Ammon's horn (tissue), 1 donor: ENCODE results near the gene SPDYE2B.
"Not testable (repeated sequence)": the region's sequence is repeated elsewhere in the genome, so short reads cannot be mapped to it uniquely, and the experiment has no call there.

Experiments
- DNase-seq: peaks from one replicate; pipeline ENCODE4 v3.0.0-alpha.2; 2016; ENCODE audit warnings: low spot score

SPDYE2B gene

DNA sequence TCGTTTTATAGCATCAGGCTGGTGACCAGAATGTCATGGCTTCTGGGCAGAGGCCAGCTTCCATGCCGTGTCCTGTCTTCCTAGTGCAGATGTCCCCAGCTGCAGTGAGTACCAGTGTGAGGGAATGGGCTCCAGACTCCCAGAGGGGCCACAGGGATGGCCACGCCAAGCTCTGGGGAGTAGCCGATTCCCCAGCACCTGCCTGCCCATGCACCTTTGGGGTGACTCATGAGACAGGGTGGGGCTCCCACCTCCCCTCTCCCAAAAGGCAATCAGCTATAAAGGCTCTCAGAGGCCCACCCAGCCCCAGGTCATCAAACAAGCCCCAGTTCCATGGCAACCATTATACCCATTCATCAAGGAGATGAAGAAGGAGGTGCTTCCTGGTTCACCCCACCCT, at the start of gene SPDYE2B:
Gene SPDYE2B (plus strand): TSS at position 396 of the 400 bp plus-strand sequence. CDS start 2,030 bp downstream, outside the sequence.
- DNase-seq, result not testable (repeated sequence)

- DNase-seq, result not testable (repeated sequence)
Observed at GRCh38 chr7:102602317-102602716, 47.8 kb upstream of the SPDYE2B start.

- not testable (repeated sequence) for DNase-seq
Observed at GRCh38 chr7:102604431-102605145, 45.5 kb upstream of the SPDYE2B start.

DNA sequence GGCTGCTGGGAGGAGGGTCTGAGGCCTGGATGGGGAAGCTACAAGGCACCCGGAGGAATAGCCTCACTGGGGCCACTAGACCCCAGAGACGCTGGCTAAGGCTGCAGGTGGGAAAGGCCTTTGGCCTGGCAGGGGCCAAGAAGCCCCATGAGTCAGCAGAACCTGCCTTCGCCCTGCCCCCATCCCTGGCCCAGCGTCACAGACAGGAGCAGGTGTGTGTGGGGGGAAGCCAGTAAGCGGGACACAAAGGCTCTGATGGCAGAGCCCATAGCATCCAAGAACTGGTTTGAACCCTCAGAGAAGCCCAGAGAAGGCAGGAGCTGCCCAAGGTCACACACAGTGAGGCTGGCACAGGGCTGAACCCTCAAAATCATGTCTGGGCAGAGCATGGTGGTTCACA, 43.3 kb upstream of the SPDYE2B start:
- DNase-seq, result not testable (repeated sequence)

DNA sequence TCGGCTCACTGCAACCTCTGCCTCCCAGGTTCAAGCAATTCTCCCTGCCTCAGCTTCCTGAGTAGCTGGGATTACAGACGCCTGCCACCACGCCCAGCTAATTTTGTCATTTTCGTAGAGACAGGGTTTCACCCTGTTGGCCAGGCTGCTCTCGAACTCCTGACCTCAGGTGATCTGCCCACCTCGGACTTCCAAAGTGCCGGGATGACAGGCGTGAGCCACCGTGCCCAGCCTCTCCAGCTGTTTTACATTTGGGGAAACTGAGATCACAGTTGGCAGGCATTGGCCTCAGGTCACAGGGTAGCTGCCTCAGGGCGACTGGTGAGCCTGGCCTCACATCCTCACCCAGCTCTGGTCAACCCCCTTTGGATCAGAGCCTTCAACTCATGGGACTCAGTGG, 40.4 kb upstream of the SPDYE2B start:
- DNase-seq, result not testable (repeated sequence)

DNA sequence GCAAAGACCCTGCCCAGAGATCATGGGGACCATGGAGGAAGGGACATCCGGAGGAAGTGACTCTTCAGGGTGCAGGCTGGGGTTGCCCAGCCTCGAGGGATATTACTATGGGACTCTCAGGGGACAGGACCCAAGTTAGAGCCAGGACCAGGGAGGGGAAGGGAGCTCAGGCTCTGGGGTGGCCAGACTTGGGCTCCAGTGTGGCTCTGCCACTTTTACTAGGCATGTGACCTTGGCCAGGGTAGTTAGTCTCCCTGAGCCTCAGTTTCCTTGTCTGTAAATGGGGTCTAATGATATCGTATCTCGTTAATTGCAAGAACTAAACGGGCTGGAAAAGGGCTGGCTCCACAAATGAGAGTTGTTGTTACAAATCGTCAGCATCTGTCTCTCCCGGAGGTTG, 39.7 kb upstream of the SPDYE2B start:
- not testable (repeated sequence) for DNase-seq

DNA sequence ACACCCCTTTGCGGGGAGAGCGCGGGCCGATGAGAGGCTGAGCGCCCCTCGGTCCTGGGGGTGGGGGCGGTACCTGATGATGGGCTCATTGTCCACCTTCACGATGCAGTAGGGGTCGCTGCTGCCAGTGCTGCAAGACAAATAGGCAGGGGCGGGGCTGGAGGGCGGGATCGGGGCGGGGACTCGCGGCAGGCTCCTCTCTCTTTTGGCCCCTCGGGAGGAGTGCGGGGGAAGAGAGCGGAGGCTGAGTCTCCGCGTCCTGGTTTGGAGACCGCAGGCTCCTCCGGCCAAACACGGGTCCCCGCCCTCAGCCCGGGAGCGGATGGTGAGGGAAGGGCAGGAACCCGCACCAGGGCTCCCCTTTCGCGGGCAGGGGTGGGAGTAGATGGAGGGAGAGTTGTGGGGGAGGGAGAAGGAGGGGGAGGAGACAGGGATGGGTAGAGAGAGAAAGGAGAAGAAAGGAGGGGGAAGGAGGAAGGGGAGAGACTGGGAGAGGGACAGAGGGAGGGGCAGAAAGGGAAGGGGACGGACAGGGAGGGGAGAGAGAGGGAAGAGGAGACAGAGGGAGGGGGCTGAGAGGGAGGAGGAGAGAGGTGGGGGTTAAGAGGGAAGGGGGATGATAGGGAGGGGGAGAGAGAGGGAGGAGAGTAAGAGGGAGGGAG, 39.0 kb upstream of the SPDYE2B start:
- DNase-seq, result not testable (repeated sequence)

DNA sequence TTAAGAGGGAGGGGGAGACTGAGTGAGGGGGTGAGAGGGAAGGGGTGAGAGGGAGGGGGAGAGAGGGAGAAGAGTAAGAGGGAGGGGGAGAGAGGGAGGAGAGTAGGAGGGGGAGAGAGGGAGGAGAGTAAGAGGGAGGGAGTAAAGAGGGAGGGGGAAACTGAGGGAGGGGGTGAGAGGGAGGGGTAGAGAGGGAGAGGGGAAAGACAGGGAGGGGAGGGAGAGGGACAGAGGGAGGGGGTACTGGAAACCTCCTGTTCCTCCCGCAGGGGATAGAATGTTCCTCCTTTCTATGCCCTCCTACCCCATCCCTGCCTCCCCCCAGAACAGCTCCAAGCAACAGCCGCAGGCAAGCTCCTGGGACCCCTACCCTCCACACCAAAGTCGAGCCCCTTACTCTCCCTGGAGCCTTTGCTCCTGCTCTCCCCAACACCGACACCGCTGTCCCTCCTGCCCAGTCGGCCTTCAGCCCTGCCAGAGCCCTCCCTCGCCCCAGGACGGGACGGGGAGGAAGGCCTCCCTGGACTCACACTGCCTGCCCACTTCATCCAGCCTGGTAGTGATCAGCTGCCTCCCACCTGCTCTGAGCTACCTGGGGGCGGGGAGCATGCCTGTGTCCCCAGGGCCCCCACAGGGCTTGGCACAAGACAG, 38.3 kb upstream of the SPDYE2B start:
- peak; percentile 23 for DNase-seq

GRCh38 chr7:102613575-102614345, 36.4 kb upstream of the SPDYE2B start:
- not testable (repeated sequence) for DNase-seq

GRCh38 chr7:102614346-102614697, 35.8 kb upstream of the SPDYE2B start:
- DNase-seq, result not testable (repeated sequence)

GRCh38 chr7:102614873-102615272, 35.2 kb upstream of the SPDYE2B start:
- DNase-seq, result not testable (repeated sequence)

GRCh38 chr7:102615930-102616329, 34.2 kb upstream of the SPDYE2B start:
- DNase-seq, result not testable (repeated sequence)

DNA sequence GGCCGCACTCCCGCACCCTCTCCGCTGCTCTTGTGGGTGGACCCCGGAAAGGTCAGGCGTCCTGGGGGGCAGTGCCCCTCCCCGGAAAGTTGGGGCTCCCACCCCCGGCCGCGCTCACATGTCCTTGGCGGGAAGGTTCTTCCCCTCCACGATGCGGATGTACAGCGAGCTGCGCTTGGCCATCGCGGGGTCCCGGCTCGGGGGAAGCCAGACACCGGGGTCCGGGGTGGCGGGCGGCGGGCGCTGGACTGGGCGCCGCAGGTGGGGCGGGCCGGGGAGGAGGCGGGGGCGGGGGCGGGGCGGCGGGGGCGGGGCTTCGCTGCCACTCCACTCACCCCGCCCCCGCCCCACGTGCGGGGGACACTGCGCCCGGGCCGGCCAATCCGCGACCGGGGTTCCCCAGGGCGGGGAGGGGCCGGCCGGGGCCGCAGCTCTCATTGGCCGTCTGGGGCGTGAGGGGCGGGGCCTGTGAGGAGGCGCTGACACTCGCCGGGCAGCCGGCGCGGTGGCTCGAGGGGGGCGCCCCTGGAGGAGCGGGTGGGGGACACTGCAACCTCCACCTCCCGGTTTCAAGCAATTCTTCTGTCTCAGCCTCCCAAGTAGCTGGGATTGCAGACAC, 33.5 kb upstream of the SPDYE2B start, which contains the start of gene RASA4:
Gene RASA4 (minus strand): TSS at position 250 of the 619 bp plus-strand sequence. CDS start 67 bp downstream, at position 183.
- DNase-seq, result peak; percentile 26

- peak; percentile 0 for DNase-seq
Observed at GRCh38 chr7:102618122-102618521, 32.0 kb upstream of the SPDYE2B start.

- not testable (repeated sequence) for DNase-seq
Observed at GRCh38 chr7:102627271-102627904, 22.7 kb upstream of the SPDYE2B start.

- DNase-seq, result not testable (repeated sequence)
Observed at GRCh38 chr7:102630622-102631021, 19.5 kb upstream of the SPDYE2B start.

DNA sequence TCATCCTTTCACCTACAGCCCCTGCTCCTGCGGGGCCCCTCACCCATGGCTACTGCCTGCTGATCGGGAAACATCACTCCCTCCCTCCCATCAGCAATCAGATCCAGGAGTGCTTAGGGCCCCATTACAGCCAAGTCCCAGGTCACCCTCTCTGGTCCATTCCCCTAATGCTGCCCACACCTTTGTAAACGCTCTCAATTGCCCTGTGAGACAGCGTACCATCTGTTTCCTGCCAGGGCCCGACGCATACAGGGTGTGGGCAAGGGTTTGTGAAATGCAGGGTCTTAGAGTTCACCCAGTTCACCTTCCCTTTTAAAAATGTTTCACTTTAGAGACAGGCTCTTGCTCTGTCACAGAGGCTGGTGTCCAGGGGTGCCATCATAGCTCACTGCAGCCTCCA, 15.8 kb upstream of the SPDYE2B start:
- not testable (repeated sequence) for DNase-seq

- not testable (repeated sequence) for DNase-seq
Observed at GRCh38 chr7:102635354-102635753, 14.8 kb upstream of the SPDYE2B start.

- DNase-seq, result not testable (repeated sequence)
Observed at GRCh38 chr7:102636956-102637355, 13.2 kb upstream of the SPDYE2B start.

DNA sequence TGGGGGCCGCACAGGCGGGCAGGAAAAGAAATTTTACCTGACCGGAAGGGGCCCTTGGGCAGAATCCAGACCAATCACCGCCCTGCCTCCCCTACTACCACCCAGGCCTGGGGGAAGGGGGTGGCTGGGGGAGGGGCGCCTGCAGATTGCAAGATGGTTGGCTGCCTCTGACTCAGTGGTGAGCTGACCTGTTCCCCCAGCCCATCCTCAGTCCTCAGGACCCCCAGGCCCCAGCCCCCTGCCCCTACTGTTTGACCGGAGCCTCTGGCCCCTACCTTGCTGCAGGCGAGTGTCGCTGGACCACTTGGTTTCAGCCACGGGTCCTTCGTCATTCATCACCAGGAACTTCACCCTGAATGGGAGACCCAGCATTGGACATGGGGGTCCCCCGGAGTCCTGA, 11.3 kb upstream of the SPDYE2B start:
- DNase-seq, result not testable (repeated sequence)

DNA sequence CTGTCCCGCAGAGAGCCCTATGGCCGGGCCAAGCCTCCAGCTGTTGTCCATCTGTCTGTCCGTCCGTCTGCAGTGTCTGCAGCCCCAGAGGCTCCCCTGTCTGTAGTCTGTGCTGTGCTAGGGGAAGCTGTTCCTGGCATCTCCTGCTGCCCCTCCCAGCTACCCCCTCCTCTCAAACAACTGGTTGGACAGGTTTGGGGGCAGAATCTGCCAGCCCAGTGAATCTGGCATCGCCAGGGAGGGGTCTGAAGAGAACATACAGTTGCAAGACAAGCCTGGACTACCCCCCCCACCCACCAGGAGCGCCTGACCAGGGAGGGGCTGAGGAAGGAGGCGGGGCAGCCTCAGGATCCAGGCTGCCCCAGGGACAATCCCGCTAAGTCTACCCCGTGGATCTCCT, 7.4 kb upstream of the SPDYE2B start, which contains the start of gene UPK3BL1:
Gene UPK3BL1 (minus strand): TSS at position 101 of the 400 bp plus-strand sequence. CDS start 50 bp downstream, at position 51.
- not testable (repeated sequence) for DNase-seq
